ENCODE measurements around the gene ZSWIM7. TPM values are rescaled to one million over a fixed set of nuclear protein-coding genes. Genes with fewer than 3 reads are reported as not detected.

Gene ZSWIM7
- 41.0 and 55.1 TPM in 2 replicates for total RNA-seq (2014; rRNA removed; shearing (Covaris generic); ENCODE audit: low replicate concordance)

GRCh38 chr17:15999141-15999973, at the start of gene ZSWIM7, which contains the start of gene TTC19:
Gene ZSWIM7 (minus strand): TSS chr17:15999704. CDS start chr17:15999594, 110 bp downstream.
Gene TTC19 (plus strand): TSS chr17:15999824. CDS start chr17:15999849, 25 bp downstream.
- Histone ChIP-seq H3K27ac (ENCODE audit: low read length) (peak within 1 kb of the TSS; percentile 81), H2AFZ (ENCODE audit: low read length) (peak within 1 kb of the TSS; percentile 76), H3K4me1 (ENCODE audit: low read length) (peaks cover 17% of the 10 kb centered on the region), H3K27me3 (ENCODE audit: low read length) (no peaks in the 10 kb centered on the region), H3K79me2 (ENCODE audit: low read length) (peaks cover 51% of the 10 kb centered on the region), H3K36me3 (ENCODE audit: insufficient read depth, low read length) (peaks cover 35% of the 10 kb centered on the region), H3K4me2 (ENCODE audit: low read depth, low read length, poor library complexity, severe bottlenecking) (peak within 1 kb of the TSS; percentile 79), H3K4me3 (ENCODE audit: low read length) (peak within 1 kb of the TSS; percentile 76), H4K20me1 (ENCODE audit: insufficient read depth, low read depth, low read length) (no peaks in the 10 kb centered on the region; the same call in 1 of the 2 replicates), H3K9ac (ENCODE audit: low read length) (peak within 1 kb of the TSS; percentile 97), H3K9me2 (replicated peaks; ENCODE audit: insufficient read depth, low read length) (no peaks in the 10 kb centered on the region), H3K9me3 (ENCODE audit: low read length) (peaks cover 5% of the 10 kb centered on the region; the same call in 1 of the 2 replicates)
- DNase-seq, result peak; percentile 98

GRCh38 chr17:16048811-16049449, 49.4 kb upstream of the ZSWIM7 start:
- Histone ChIP-seq H3K9ac (ENCODE audit: low read length) (no peak overlapping the region), H3K79me2 (ENCODE audit: low read length) (peaks cover 15% of the 10 kb centered on the region), H3K27me3 (ENCODE audit: low read length) (no peaks in the 10 kb centered on the region), H2AFZ (ENCODE audit: low read length) (no peak overlapping the region), H3K4me1 (ENCODE audit: low read length) (no peaks in the 10 kb centered on the region), H3K4me2 (ENCODE audit: low read depth, low read length, poor library complexity, severe bottlenecking) (no peak overlapping the region), H3K9me2 (replicated peaks; ENCODE audit: insufficient read depth, low read length) (no peaks in the 10 kb centered on the region), H3K27ac (ENCODE audit: low read length) (no peak overlapping the region), H3K36me3 (ENCODE audit: insufficient read depth, low read length) (peaks cover 43% of the 10 kb centered on the region), H4K20me1 (ENCODE audit: insufficient read depth, low read depth, low read length) (no peaks in the 10 kb centered on the region), H3K9me3 (ENCODE audit: low read length) (no peaks in the 10 kb centered on the region), H3K4me3 (ENCODE audit: low read length) (no peak overlapping the region)
- no peak for DNase-seq

GRCh38 chr17:16046966-16047365, 47.5 kb upstream of the ZSWIM7 start:
- H3K9me2 ChIP-seq (replicated peaks; ENCODE audit: insufficient read depth, low read length), result no peaks in the 10 kb centered on the region
- no peaks in the 10 kb centered on the region for H3K27me3 ChIP-seq (ENCODE audit: low read length)
- H3K9me3 ChIP-seq (ENCODE audit: low read length), result no peaks in the 10 kb centered on the region
- H3K9ac ChIP-seq (ENCODE audit: low read length), result no peak overlapping the region
- H3K27ac ChIP-seq (ENCODE audit: low read length), result no peak overlapping the region
- peaks cover 3% of the 10 kb centered on the region; the same call in 1 of the 2 replicates for H3K79me2 ChIP-seq (ENCODE audit: low read length)
- H2AFZ ChIP-seq (ENCODE audit: low read length), result no peak overlapping the region
- no peak overlapping the region for H3K4me3 ChIP-seq (ENCODE audit: low read length)
- no peaks in the 10 kb centered on the region for H4K20me1 ChIP-seq (ENCODE audit: insufficient read depth, low read depth, low read length)
- no peak overlapping the region for H3K4me2 ChIP-seq (ENCODE audit: low read depth, low read length, poor library complexity, severe bottlenecking)
- DNase-seq, result no peak
- H3K4me1 ChIP-seq (ENCODE audit: low read length), result peaks cover 8% of the 10 kb centered on the region
- peaks cover 43% of the 10 kb centered on the region; the same call in 1 of the 2 replicates for H3K36me3 ChIP-seq (ENCODE audit: insufficient read depth, low read length)

- Histone ChIP-seq H2AFZ (ENCODE audit: low read length) (no peak overlapping the region), H3K4me1 (ENCODE audit: low read length) (peaks cover 8% of the 10 kb centered on the region), H3K9me3 (ENCODE audit: low read length) (no peaks in the 10 kb centered on the region), H3K9me2 (replicated peaks; ENCODE audit: insufficient read depth, low read length) (no peaks in the 10 kb centered on the region), H3K27ac (ENCODE audit: low read length) (no peak overlapping the region), H3K36me3 (ENCODE audit: insufficient read depth, low read length) (peaks cover 50% of the 10 kb centered on the region; the same call in 1 of the 2 replicates), H3K4me2 (ENCODE audit: low read depth, low read length, poor library complexity, severe bottlenecking) (no peak overlapping the region), H3K9ac (ENCODE audit: low read length) (no peak overlapping the region), H3K27me3 (ENCODE audit: low read length) (no peaks in the 10 kb centered on the region), H3K4me3 (ENCODE audit: low read length) (no peak overlapping the region), H3K79me2 (ENCODE audit: low read length) (0 out of 2 replicates have a peak, but pooled peaks cover 3% of the 10 kb centered on the region), H4K20me1 (ENCODE audit: insufficient read depth, low read depth, low read length) (no peaks in the 10 kb centered on the region)
- DNase-seq, result no peak
Measured at GRCh38 chr17:16044487-16044886, 45.0 kb upstream of the ZSWIM7 start.

GRCh38 chr17:16040710-16041251, 41.3 kb upstream of the ZSWIM7 start:
- H3K9ac ChIP-seq (ENCODE audit: low read length), result no peak overlapping the region
- H3K36me3 ChIP-seq (ENCODE audit: insufficient read depth, low read length), result peaks cover 42% of the 10 kb centered on the region; the same call in 1 of the 2 replicates
- DNase-seq, result no peak
- no peak overlapping the region for H2AFZ ChIP-seq (ENCODE audit: low read length)
- H3K27me3 ChIP-seq (ENCODE audit: low read length), result no peaks in the 10 kb centered on the region
- H4K20me1 ChIP-seq (ENCODE audit: insufficient read depth, low read depth, low read length), result no peaks in the 10 kb centered on the region
- H3K4me1 ChIP-seq (ENCODE audit: low read length), result peaks cover 8% of the 10 kb centered on the region
- 0 out of 2 replicates have a peak, but pooled peaks cover 3% of the 10 kb centered on the region for H3K79me2 ChIP-seq (ENCODE audit: low read length)
- H3K9me2 ChIP-seq (replicated peaks; ENCODE audit: insufficient read depth, low read length), result no peaks in the 10 kb centered on the region
- H3K9me3 ChIP-seq (ENCODE audit: low read length), result no peaks in the 10 kb centered on the region
- H3K27ac ChIP-seq (ENCODE audit: low read length), result no peak overlapping the region
- no peak overlapping the region for H3K4me3 ChIP-seq (ENCODE audit: low read length)
- no peak overlapping the region for H3K4me2 ChIP-seq (ENCODE audit: low read depth, low read length, poor library complexity, severe bottlenecking)

GRCh38 chr17:16037636-16038035, 38.1 kb upstream of the ZSWIM7 start:
- DNase-seq, result no peak
- H3K27ac ChIP-seq (ENCODE audit: low read length), result peak overlapping the region; percentile 28
- no peak overlapping the region for H3K4me3 ChIP-seq (ENCODE audit: low read length)
- H4K20me1 ChIP-seq (ENCODE audit: insufficient read depth, low read depth, low read length), result no peaks in the 10 kb centered on the region
- no peaks in the 10 kb centered on the region for H3K27me3 ChIP-seq (ENCODE audit: low read length)
- H3K4me1 ChIP-seq (ENCODE audit: low read length), result peaks cover 12% of the 10 kb centered on the region
- H3K9me3 ChIP-seq (ENCODE audit: low read length), result no peaks in the 10 kb centered on the region
- no peak overlapping the region for H3K9ac ChIP-seq (ENCODE audit: low read length)
- no peak overlapping the region for H3K4me2 ChIP-seq (ENCODE audit: low read depth, low read length, poor library complexity, severe bottlenecking)
- no peaks in the 10 kb centered on the region for H3K9me2 ChIP-seq (replicated peaks; ENCODE audit: insufficient read depth, low read length)
- H3K36me3 ChIP-seq (ENCODE audit: insufficient read depth, low read length), result peaks cover 51% of the 10 kb centered on the region; the same call in 1 of the 2 replicates
- H2AFZ ChIP-seq (ENCODE audit: low read length), result no peak overlapping the region
- 0 out of 2 replicates have a peak, but pooled peaks cover 3% of the 10 kb centered on the region for H3K79me2 ChIP-seq (ENCODE audit: low read length)

- Histone ChIP-seq H3K36me3 (ENCODE audit: insufficient read depth, low read length) (peaks cover 59% of the 10 kb centered on the region), H3K27ac (ENCODE audit: low read length) (no peak overlapping the region), H3K9ac (ENCODE audit: low read length) (no peak overlapping the region), H3K4me2 (ENCODE audit: low read depth, low read length, poor library complexity, severe bottlenecking) (no peak overlapping the region), H3K4me3 (ENCODE audit: low read length) (no peak overlapping the region), H3K9me2 (replicated peaks; ENCODE audit: insufficient read depth, low read length) (no peaks in the 10 kb centered on the region), H2AFZ (ENCODE audit: low read length) (no peak overlapping the region), H3K4me1 (ENCODE audit: low read length) (peaks cover 12% of the 10 kb centered on the region), H3K9me3 (ENCODE audit: low read length) (no peaks in the 10 kb centered on the region), H3K79me2 (ENCODE audit: low read length) (peaks cover 7% of the 10 kb centered on the region; the same call in 1 of the 2 replicates), H4K20me1 (ENCODE audit: insufficient read depth, low read depth, low read length) (no peaks in the 10 kb centered on the region), H3K27me3 (ENCODE audit: low read length) (no peaks in the 10 kb centered on the region)
- no peak for DNase-seq
Measured at GRCh38 chr17:16036261-16036660, 36.8 kb upstream of the ZSWIM7 start.
